ENCODE results near the gene SMOC2.

Gene SMOC2

GRCh38 chr6:168440520-168441433 lies at the start of gene SMOC2:
Gene SMOC2 (plus strand): TSS chr6:168441184. CDS start chr6:168441371, 187 bp downstream.
- DNase-seq = no peak

GRCh38 chr6:168393126-168393870 lies 47.7 kb upstream of the SMOC2 start:
- no peak for DNase-seq

- no peak for DNase-seq
These were observed 46.4 kb upstream of the SMOC2 start for GRCh38 chr6:168394606-168395005.

- DNase-seq = no peak
These were observed 45.0 kb upstream of the SMOC2 start for GRCh38 chr6:168395983-168396382.

GRCh38 chr6:168396561-168396960 lies 44.4 kb upstream of the SMOC2 start:
- DNase-seq = no peak

- no peak for DNase-seq
These were observed 44.0 kb upstream of the SMOC2 start for GRCh38 chr6:168397012-168397411.

- no peak for DNase-seq
These were observed 40.9 kb upstream of the SMOC2 start for GRCh38 chr6:168400037-168400436.

- no peak for DNase-seq
These were observed 37.5 kb upstream of the SMOC2 start for GRCh38 chr6:168403370-168404005.

GRCh38 chr6:168404560-168404959 lies 36.4 kb upstream of the SMOC2 start:
- no peak for DNase-seq

- DNase-seq = no peak
These were observed 33.1 kb upstream of the SMOC2 start for GRCh38 chr6:168407842-168408241.

GRCh38 chr6:168408504-168409136 lies 32.4 kb upstream of the SMOC2 start:
- no peak for DNase-seq

- no peak for DNase-seq
These were observed 30.9 kb upstream of the SMOC2 start for GRCh38 chr6:168410035-168410434.

GRCh38 chr6:168410554-168411011 lies 30.4 kb upstream of the SMOC2 start:
- DNase-seq = no peak

GRCh38 chr6:168411130-168411529 lies 29.9 kb upstream of the SMOC2 start:
- DNase-seq = no peak

- no peak for DNase-seq
These were observed 29.2 kb upstream of the SMOC2 start for GRCh38 chr6:168411793-168412192.

GRCh38 chr6:168412456-168412855 lies 28.5 kb upstream of the SMOC2 start:
- DNase-seq = no peak

- no peak for DNase-seq
These were observed 27.8 kb upstream of the SMOC2 start for GRCh38 chr6:168413018-168413720.

GRCh38 chr6:168413856-168414255 lies 27.1 kb upstream of the SMOC2 start:
- DNase-seq = no peak

GRCh38 chr6:168414336-168415097 lies 26.5 kb upstream of the SMOC2 start:
- DNase-seq = no peak

GRCh38 chr6:168415098-168415992 lies 25.6 kb upstream of the SMOC2 start:
- no peak for DNase-seq
